ENCODE measurements around the gene SBF1.

Gene SBF1

GRCh38 chr22:50483977-50484853, 9.4 kb upstream of the SBF1 start:
- no peak for DNase-seq

DNA sequence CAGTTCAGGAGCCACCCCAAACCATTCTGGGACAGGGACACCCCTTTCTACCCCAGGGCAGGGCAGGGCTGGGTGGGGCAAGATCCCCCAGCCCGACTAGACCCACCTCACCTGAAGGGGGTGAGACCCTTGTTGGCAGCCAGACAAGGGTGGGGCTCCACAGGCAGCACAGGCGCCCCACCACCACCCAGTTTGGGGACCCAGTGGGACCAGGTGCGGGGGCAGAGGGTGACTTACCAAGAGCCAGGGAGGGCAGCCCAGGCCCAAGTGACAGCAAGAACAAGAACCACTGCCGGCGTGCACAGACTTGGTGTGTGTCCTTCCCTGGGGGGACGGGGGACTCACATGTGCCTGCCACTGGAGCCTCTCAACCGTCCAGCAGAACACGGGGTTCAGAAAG, 8.7 kb upstream of the SBF1 start:
- no peak for DNase-seq

DNA sequence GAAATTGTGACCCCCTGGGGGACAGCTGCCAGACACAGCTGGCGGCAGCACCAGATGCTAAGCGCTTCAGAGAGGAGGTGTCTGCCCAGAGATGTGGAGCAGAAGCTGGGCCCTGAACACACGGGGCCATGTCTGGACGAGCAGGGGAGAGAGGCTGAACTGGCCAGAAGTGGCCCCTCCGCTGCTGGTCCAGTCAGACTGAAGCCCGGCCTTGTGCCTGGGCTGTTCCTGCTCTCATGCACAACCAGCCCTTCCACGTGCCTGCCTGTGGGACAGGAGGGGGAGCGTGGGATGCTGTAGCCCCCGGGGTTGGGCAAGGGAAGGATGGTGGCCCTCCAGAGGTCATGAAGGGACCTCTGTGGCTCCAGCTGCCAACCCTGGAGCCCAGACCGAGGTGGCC, 8.3 kb upstream of the SBF1 start:
- DNase-seq, result no peak

DNA sequence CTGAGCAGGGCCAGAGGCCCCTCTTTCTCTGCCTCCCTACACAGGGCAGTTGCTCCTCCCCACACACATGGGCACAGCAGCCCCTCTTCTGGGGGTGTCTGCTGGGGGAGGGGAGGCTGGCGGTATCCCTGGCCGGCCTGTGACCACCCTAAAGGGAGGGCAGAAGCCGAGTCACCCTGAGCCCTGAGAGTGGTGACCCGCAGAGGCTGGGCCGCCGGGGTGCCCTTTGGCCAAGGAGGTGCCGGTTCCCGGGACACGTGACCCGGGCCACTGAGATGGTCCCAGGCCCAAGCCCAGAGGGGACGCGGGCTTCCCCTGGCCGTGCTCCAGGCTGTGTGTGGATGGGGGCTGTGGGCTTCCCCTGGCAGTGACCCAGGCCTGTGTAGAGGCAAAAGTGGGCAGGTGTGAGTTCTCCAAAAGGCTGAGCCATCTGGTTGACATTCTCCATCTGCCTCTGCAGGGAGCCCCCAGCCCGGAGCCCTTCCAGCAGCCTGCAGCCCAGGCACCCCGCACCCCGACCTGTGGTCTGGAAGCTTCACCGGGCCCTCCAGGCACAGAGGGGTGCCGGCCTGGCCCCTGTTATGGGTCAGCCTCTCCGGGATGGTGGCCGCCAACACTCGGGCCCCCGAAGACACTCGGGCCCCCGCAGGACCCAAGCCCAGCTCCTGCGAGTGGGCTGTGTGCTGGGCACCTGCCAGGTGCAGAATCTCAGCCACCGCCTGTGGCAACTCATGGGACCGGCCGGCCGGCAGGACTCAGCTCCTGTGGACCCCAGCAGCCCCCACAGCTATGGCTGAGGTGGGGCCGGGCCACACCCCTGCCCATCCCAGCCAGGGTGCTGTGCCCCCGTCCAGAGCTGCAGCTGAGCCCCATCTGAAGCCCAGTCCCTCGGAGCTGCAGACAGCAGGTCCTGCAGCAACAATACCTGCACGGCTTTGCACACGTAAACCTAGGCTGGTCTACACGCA, 7.6 kb upstream of the SBF1 start:
- DNase-seq, result no peak

DNA sequence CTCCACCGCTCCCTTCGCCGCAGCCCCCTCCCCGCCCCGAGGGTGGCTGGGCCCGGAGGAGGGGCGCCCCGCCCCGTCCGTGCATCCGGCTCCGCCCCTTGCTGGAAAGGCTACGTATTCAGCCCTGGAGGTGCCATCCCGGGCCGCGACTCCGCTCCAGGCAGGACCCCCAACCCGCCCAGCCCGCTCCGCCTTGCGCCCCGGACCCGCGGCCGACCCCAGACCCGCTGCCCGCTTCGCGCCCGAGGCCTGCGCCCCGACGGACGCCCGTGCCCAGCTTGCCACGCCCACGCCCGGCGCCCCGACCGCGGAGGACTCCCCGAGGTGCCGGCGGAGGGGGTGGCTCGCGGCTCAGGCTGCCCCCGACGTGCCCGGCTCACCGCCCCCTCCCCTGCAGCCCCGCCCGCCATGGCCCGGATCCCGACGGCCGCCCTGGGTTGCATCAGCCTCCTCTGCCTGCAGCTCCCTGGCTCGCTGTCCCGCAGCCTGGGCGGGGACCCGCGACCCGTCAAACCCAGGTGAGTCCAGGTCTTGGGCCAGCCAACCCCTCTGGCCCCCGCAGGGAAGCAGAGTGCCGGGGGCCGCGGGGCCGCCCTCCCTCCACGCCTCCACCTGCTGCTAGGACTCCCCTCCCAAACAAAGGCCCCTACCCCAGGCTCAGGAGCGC, 6.7 kb upstream of the SBF1 start, which contains the start of gene ADM2:
Gene ADM2, plus strand, starts transcription at position 104 of the 667 bp plus-strand sequence. Its CDS starts 305 bp downstream, at position 409.
- DNase-seq, result peak in 1 of 2 experiments; percentile 3

GRCh38 chr22:50481045-50481439, 6.2 kb upstream of the SBF1 start:
- no peak for DNase-seq

DNA sequence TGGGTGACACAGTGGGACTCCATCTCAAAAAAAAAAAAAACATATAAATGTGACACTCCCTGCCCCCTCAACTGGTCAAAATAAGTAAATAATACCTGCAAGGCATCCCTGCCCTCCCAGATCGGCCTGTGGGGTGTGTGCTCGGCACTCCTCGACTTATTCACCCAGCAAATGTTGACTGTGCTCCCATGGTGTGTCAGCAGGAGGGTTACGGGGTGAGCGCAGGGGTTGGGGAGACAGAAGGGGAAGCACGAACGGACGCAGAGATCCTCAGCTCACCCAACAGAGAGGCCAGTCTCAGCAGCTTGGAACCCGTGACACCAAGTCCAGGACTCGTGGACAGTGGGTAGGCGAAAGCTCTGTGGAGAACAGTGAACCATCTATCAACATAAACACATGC, 4.9 kb upstream of the SBF1 start:
- DNase-seq, result no peak

DNA sequence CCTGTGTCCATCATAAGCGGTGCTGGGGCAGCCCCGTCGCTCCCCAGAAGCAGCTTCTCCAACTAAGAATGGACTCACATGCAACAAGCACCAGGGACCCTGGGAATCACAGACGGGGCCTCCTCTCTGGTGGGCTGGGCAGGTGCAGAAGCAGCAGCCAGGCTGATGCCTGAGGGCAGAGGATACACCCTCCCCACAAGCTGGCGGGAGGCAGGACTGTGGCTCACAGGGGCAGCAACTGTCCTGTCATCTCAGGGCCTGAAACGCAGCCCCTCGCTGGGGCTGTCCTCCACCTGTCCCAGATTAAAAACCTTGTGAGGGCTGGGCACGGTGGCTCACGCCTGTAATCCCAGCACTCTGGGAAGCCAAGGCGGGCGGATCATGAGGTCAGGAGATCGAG, 3.1 kb upstream of the SBF1 start:
- no peak for DNase-seq

DNA sequence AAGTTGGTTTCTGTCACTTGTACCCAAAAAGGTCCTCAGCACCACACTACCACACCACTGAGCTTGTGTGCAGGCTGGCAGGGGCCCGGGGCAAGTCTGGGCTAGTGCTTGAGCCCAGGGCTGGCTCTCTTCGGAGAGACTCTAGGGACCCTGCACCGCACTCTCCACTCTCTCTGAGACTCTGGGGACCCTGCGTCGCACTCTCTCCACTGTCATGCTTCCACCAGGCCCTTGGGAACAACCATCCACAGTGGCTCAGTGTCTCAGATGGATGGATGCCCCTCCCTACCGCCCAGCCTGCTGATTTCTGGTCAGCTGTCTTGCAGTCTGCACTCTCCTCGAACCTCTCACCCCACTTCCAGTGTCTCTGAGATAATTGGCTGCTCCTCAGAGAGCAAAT, 2.0 kb upstream of the SBF1 start:
- no peak for DNase-seq

DNA sequence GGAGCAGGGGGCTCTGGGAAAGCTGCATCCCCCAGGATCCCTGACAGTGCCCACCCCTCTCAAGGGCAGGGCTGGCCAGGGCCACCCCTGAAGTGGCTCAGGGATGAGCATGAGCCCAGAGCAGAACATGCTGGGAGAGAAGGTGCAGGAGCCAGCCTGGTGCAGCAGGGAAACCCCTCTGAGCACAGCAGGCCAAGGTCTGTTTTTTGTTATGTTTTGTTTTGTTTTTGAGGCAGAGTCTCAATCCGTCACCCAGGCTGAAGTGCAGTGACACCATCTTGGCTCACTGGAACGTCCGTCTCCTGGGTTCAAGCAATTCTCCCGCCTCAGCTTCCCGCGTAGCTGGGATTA, 792 bp upstream of the SBF1 start:
- no peak for DNase-seq

- no peak for DNase-seq
These were observed 772 bp downstream of the SBF1 start for GRCh38 chr22:50473855-50474671.

- no peak for DNase-seq
These were observed 1.7 kb downstream of the SBF1 start for GRCh38 chr22:50473088-50473487.

- no peak for DNase-seq
These were observed 2.9 kb downstream of the SBF1 start for GRCh38 chr22:50471962-50472361.

- no peak for DNase-seq
These were observed 3.5 kb downstream of the SBF1 start for GRCh38 chr22:50471197-50471847.

DNA sequence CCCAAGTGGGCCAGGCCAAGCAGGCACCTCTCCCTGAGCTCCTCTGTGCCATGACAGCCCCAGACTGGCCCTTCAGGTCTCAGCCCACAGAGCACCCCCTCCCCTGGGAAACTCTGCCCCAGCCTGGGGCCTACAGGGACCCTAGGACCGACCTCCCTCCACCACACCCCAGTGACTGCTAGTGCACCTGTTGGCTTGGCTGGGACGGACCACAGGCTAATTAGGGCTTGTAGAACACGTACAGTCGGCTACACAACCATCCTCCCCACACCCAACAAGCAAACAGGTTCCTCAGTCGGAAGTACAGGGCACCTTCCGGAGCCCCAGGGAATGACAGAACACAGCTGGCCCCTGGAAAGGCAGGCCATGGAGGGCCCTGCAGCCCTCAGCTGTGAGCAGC, 4.3 kb downstream of the SBF1 start:
- DNase-seq, result no peak

- peak; percentile 59 for DNase-seq
These were observed 5.2 kb downstream of the SBF1 start for GRCh38 chr22:50469377-50470305.

GRCh38 chr22:50468626-50469025, 6.2 kb downstream of the SBF1 start:
- DNase-seq, result no peak

GRCh38 chr22:50467773-50468440, 6.9 kb downstream of the SBF1 start:
- DNase-seq, result no peak

- no peak for DNase-seq
These were observed 7.5 kb downstream of the SBF1 start for GRCh38 chr22:50467341-50467740.

Measured in NCI-H2081 (cell line).